Upper lobe of right lung (tissue), 1 donor: ENCODE measurements around the gene CACUL1. TPM values are rescaled to one million over a fixed set of nuclear protein-coding genes. Genes with fewer than 3 reads are reported as not detected.
A peak's percentile ranks its signal among the peaks of the same experiment; 100 is the strongest.
"Not testable (repeated sequence)": the region's sequence is repeated elsewhere in the genome, so short reads cannot be mapped to it uniquely, and the experiment has no call there.

ENCODE experiments used
- ATAC-seq: fragments of 200-7000 bp; cut with Tn5 transposase; one replicate; pipeline ENCODE4 v1.9.1; 2020; ENCODE audit warnings: mild to moderate bottlenecking, moderate library complexity
- DNase-seq: peaks from one replicate; pipeline ENCODE4 v3.0.0-alpha.2; 2020
- H3K27ac ChIP-seq: fragments of 200-600 bp; one replicate; pipeline ENCODE4 v1.8.0; 2022
- H3K27me3 ChIP-seq: fragments of 200-600 bp; one replicate; pipeline ENCODE4 v1.8.0; 2022; ENCODE audit warnings: mild to moderate bottlenecking
- H3K36me3 ChIP-seq: fragments of 200-600 bp; one replicate; pipeline ENCODE4 v1.8.0; 2022
- H3K4me1 ChIP-seq: fragments of 200-600 bp; one replicate; pipeline ENCODE4 v1.8.0; 2022
- H3K4me3 ChIP-seq: fragments of 200-600 bp; one replicate; pipeline ENCODE4 v1.8.0; 2022; ENCODE audit warnings: mild to moderate bottlenecking
- H3K9me3 ChIP-seq: fragments of 200-600 bp; one replicate; pipeline ENCODE4 v1.8.0; 2022
- CTCF ChIP-seq: fragments of 200-600 bp; IDR thresholded peaks from one replicate; pipeline ENCODE4 v1.8.0; 2022; ENCODE audit warnings: antibody characterized with exemption
- intact Hi-C: fragments of 100-400 bp; cut with DNase I; formaldehyde crosslinking; loops from one replicate; pipeline ENCODE4 v1.11.0; 2022
- total RNA-seq: library from RNA; stranded (reverse); fragmentation: NEBNext Ultra II Directional; extraction: Animal tissue kit (Norgen Biotek cat#: 25700); gene quantifications from one replicate; pipeline ENCODE4 v1.2.1, GENCODE V29; 2021
- donor health status: DM: no; HTN: yes; CAD: no; lungs with severe emphysema.

CACUL1 gene
- total RNA-seq, 1 donor from 2014 or later = 47.7 TPM

- Histone ChIP-seq H3K4me3 (no peak overlapping the region), H3K9me3 (no peaks in the 10 kb centered on the region), H3K4me1 (peaks cover 28% of the 10 kb centered on the region), H3K36me3 (no peaks in the 10 kb centered on the region), H3K27me3 (no peaks in the 10 kb centered on the region), H3K27ac (no peak overlapping the region)
- ATAC-seq (no peak), DNase-seq (no peak)
- intact Hi-C loops = no loop called here
- TF ChIP-seq CTCF = no peak
Observed at GRCh38 chr10:118746246-118746645, 8.5 kb downstream of the CACUL1 start.

- no peak for TF ChIP-seq CTCF
- ATAC-seq (no peak), DNase-seq (no peak)
- Histone ChIP-seq H3K36me3 (no peaks in the 10 kb centered on the region), H3K4me3 (no peak overlapping the region), H3K9me3 (no peaks in the 10 kb centered on the region), H3K27me3 (no peaks in the 10 kb centered on the region), H3K27ac (no peak overlapping the region), H3K4me1 (peaks cover 28% of the 10 kb centered on the region)
- intact Hi-C loops = no loop called here
Observed at GRCh38 chr10:118745056-118745455, 9.7 kb downstream of the CACUL1 start.

- ATAC-seq = peak; percentile 46
- H3K36me3 ChIP-seq, H3K4me3 ChIP-seq, intact Hi-C loops, H3K9me3 ChIP-seq, DNase-seq, H3K27me3 ChIP-seq: not testable (repeated sequence)
- peaks cover 28% of the 10 kb centered on the region for H3K4me1 ChIP-seq
- peak overlapping the region; percentile 18 for H3K27ac ChIP-seq
Observed at GRCh38 chr10:118744346-118744918, 10.3 kb downstream of the CACUL1 start.

- DNase-seq = no peak
- no peak for TF ChIP-seq CTCF
- no peaks in the 10 kb centered on the region for H3K27me3 ChIP-seq
- H3K36me3 ChIP-seq = no peaks in the 10 kb centered on the region
- no peak overlapping the region for H3K27ac ChIP-seq
- intact Hi-C loops = no loop called here
- no peaks in the 10 kb centered on the region for H3K9me3 ChIP-seq
- no peak for ATAC-seq
- H3K4me3 ChIP-seq = no peak overlapping the region
- peaks cover 33% of the 10 kb centered on the region for H3K4me1 ChIP-seq
Observed at GRCh38 chr10:118742782-118743181, 12.0 kb downstream of the CACUL1 start.

- DNase-seq = no peak
- no peak for ATAC-seq
- H3K36me3 ChIP-seq = no peaks in the 10 kb centered on the region
- H3K27ac ChIP-seq = no peak overlapping the region
- H3K27me3 ChIP-seq = no peaks in the 10 kb centered on the region
- no peak overlapping the region for H3K4me3 ChIP-seq
- no peak for TF ChIP-seq CTCF
- no peaks in the 10 kb centered on the region for H3K9me3 ChIP-seq
- intact Hi-C loops = no loop called here
- peaks cover 37% of the 10 kb centered on the region for H3K4me1 ChIP-seq
Observed at GRCh38 chr10:118742032-118742431, 12.7 kb downstream of the CACUL1 start.

GRCh38 chr10:118738406-118738805, 16.4 kb downstream of the CACUL1 start:
- Histone ChIP-seq H3K36me3 (no peaks in the 10 kb centered on the region), H3K27me3 (no peaks in the 10 kb centered on the region), H3K4me3 (no peak overlapping the region), H3K27ac (no peak overlapping the region), H3K4me1 (peaks cover 37% of the 10 kb centered on the region), H3K9me3 (no peaks in the 10 kb centered on the region)
- DNase-seq (no peak), ATAC-seq (no peak)
- intact Hi-C loops = no loop called here
- no peak for TF ChIP-seq CTCF
